GM13977 (cell line): ENCODE results near the gene TMEM14A.

Source experiments
- DNase-seq: peaks from one replicate; pipeline ENCODE4 v3.0.0; 2012; ENCODE audit warnings: low spot score
- in situ Hi-C: fragments of 300-500 bp; cut with MboI; formaldehyde crosslinking; loops from one replicate; pipeline ENCODE4 v1.12.0; 2022; ENCODE audit warnings: low sequenced_read_pairs, low pct_unique_long_range_greater_than_20kb, mixed read lengths, inconsistent platforms; ENCODE audit not compliant: unreplicated experiment
- TF ChIP-seq, protein P1 (sequence below): IDR thresholded peaks from 2 replicates; pipeline ENCODE4 v1.5.1; 2012; ENCODE audit warnings: mild to moderate bottlenecking, control low read depth; ENCODE audit not compliant: insufficient read depth; ENCODE audit errors: extremely low read depth, missing control alignments

Gene TMEM14A

DNA sequence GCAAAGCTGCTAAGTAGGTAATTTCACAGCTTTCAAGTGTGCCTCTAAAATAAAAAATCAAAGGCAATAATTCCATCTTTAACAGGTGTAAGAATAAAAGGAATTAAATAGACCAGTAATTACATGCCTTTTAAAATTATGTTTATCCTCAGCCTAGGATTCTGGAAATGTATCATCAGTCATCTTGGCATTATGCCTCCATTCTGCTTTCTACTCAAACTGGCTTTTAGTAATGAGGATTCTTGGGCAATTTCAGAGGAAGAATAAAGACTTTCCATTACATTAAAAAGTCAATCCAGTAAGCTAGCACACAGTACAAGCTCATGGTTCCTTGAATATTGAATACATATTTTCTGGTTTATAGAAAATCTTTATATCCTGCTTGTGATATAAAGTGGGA lies 47.6 kb downstream of the TMEM14A start:
- TF ChIP-seq, protein P1, sequence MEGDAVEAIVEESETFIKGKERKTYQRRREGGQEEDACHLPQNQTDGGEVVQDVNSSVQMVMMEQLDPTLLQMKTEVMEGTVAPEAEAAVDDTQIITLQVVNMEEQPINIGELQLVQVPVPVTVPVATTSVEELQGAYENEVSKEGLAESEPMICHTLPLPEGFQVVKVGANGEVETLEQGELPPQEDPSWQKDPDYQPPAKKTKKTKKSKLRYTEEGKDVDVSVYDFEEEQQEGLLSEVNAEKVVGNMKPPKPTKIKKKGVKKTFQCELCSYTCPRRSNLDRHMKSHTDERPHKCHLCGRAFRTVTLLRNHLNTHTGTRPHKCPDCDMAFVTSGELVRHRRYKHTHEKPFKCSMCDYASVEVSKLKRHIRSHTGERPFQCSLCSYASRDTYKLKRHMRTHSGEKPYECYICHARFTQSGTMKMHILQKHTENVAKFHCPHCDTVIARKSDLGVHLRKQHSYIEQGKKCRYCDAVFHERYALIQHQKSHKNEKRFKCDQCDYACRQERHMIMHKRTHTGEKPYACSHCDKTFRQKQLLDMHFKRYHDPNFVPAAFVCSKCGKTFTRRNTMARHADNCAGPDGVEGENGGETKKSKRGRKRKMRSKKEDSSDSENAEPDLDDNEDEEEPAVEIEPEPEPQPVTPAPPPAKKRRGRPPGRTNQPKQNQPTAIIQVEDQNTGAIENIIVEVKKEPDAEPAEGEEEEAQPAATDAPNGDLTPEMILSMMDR, result no peak
- in situ Hi-C loops, result no loop called here
- no peak for DNase-seq

DNA sequence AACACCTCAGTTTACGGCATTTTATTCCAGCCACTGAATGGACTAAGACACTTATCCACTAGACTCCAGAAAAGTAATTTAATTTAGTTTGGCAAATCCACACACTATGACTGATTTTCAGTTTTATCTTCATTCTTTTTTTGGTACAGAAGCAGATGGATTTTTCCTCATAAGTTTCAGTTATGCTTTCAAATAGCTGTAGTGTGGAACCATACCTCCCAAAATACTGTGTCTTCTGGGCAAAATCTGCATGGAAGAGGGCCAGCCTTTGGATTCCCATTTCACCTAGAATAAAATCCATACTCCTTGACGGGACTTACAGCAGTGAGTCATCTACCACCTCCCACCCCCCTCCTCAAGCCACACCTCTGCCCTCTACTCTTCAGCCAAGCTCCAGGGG lies 49.4 kb downstream of the TMEM14A start:
- no peak for DNase-seq
- in situ Hi-C loops, result no loop called here
- TF ChIP-seq, protein P1, result no peak

DNA sequence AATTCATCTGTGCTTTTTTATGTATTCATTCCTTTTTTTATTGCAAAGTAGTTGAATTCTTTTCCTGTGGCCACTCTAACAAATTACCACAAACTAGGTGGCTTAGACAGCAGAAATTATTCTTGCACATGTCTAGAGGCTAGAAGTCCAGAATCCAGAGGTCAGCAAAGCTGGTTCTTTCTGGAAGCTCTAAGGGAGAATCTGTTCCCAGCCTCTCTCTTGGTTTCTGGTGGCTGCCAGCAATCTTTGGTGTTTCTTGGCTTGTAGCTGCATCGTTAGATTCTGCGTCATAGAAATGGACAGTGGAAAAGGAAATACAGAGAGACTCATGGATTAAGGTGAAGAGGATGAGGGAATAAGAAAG lies 53.1 kb downstream of the TMEM14A start:
- DNase-seq, result no peak
- TF ChIP-seq, protein P1, result no peak
- in situ Hi-C loops, result no loop called here

DNA sequence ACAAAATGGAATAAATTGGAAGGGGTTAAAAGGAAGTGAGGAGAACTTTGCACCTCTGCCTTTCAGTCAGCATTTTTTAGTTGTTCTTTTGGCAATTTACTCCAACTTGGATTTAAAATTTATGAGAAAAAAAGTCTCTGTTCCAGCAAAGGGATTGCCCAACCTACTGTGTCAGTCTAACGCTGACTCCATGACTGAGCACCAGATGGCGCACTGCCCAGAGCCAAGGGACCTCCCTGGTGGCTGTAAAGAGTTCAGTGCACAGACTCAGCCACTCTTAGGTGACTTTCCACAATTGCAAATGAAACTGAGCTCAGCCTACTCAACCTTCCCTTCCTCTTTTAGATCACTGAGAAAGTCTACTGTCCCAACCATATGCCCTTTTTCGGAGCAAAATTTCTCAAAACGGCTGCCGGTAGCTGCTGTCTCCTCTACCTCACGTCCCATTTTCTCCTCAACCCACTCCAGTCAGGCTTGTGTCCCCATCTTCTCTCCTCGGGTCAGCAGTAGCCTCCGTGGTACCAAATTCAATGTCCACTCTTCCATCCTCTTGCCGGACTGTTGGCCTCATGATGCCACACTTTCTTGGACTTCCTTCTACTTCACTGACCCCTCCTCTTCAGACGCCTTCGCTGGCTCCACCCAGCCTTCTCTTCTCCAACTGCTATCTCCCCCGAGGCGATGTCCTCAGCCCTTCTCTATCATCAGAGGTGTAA lies 53.7 kb downstream of the TMEM14A start:
- TF ChIP-seq, protein P1, result peak; percentile 81
- peak; percentile 69 for DNase-seq
- in situ Hi-C loops, result no loop called here

DNA sequence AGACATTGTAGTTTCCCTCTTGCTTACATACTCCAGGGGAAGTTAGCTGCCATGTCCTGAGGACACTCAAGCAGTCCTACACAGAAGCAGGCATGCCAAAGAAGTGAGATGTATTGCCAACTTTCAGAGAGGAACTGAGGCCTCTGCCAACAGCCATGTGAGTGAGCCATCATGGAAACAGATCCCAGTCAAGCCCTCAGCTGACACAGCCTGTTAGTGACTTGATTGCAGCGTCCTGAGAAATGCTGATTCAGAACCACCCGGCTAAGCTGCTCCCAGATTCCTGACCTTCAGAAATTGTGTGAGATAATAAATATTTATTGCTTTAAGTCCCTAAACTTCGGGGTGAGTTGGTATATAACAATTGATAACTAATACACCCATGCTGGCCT lies 54.2 kb downstream of the TMEM14A start:
- TF ChIP-seq, protein P1, result no peak
- DNase-seq, result no peak
- in situ Hi-C loops, result no loop called here

DNA sequence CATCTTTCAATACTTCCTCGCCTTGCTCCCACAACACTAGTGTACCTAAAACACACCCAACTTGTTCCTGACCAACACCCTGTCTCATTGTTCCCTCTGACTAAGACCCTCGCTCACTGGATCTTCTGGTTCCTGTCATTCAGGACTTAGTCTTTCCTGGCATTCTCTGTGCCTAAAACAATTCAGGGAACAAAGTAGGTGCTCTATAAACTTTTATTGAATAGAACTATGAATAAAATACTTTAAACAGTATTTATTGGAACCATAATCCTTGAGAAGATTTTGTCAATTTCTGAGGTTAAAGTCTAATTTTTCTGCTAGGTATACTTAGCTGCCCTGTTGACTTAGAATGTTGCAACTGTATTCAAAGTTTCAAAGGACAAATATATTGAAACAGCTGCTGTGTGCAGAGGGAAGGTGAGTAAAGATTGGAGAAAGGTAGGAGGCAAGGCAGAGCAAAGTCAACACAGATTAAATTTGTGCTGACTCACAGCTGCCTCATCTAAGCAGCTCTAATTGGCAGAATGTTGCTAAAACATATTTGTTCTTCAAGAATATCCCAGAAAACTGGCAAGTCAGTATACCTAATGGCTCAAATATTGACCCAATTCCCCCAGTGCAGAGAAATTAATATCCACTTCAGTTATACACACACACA lies 54.8 kb downstream of the TMEM14A start:
- no peak for DNase-seq
- in situ Hi-C loops, result no loop called here
- TF ChIP-seq, protein P1, result no peak
